Astrocyte of the cerebellum (primary cell): ENCODE measurements around the gene HS2ST1.

Experiments used
- DNase-seq: peaks from one replicate; pipeline ENCODE4 v3.0.0-alpha.2; 2011; ENCODE audit warnings: low read depth
- H3K4me3 ChIP-seq: 2 replicates; pipeline ENCODE4 v1.5.1; 2011; ENCODE audit warnings: mild to moderate bottlenecking, low read depth, low read length, moderate library complexity
- CTCF ChIP-seq: IDR thresholded peaks from 2 replicates; pipeline ENCODE4 v1.5.1; 2012; ENCODE audit warnings: low read length, low read depth, moderate library complexity, mild to moderate bottlenecking; ENCODE audit errors: missing control alignments
- in situ Hi-C: cut with HindIII; loops from 2 replicates; pipeline ENCODE4 v1.10.0; 2017; ENCODE audit warnings: low sequenced_read_pairs

Gene HS2ST1

GRCh38 chr1:87042111-87042811 is 127.8 kb downstream of the HS2ST1 start:
- TF ChIP-seq CTCF: no peak
- H3K4me3 ChIP-seq: no peak overlapping the region
- in situ Hi-C loops: no loop called here
- no peak for DNase-seq

- DNase-seq: no peak
- in situ Hi-C loops: no loop called here
- TF ChIP-seq CTCF: no peak
- H3K4me3 ChIP-seq: no peak overlapping the region
Observed at GRCh38 chr1:87044424-87044823, 130.0 kb downstream of the HS2ST1 start.

- no peak overlapping the region for H3K4me3 ChIP-seq
- no peak for TF ChIP-seq CTCF
- in situ Hi-C loops: no loop called here
- no peak for DNase-seq
Observed at GRCh38 chr1:87044840-87045239, 130.4 kb downstream of the HS2ST1 start.

- TF ChIP-seq CTCF: no peak
- H3K4me3 ChIP-seq: no peak overlapping the region
- in situ Hi-C loops: no loop called here
- no peak for DNase-seq
Observed at GRCh38 chr1:87045761-87046304, 131.4 kb downstream of the HS2ST1 start.

- DNase-seq: no peak
- in situ Hi-C loops: no loop called here
- no peak overlapping the region for H3K4me3 ChIP-seq
- no peak for TF ChIP-seq CTCF
Observed at GRCh38 chr1:87046951-87047350, 132.5 kb downstream of the HS2ST1 start.

GRCh38 chr1:87048237-87048636 is 133.8 kb downstream of the HS2ST1 start:
- no peak for DNase-seq
- no peak for TF ChIP-seq CTCF
- H3K4me3 ChIP-seq: no peak overlapping the region
- in situ Hi-C loops: no loop called here
